ENCODE data around the gene HECW1.

HECW1 gene

GRCh38 chr7:43155636-43156035 is 43.2 kb downstream of the HECW1 start:
- no peak for ATAC-seq
- TF ChIP-seq PPARA (CRISPR knock-in tag; IDR thresholded peaks at IDR 0.05; ENCODE audit: borderline replicate concordance), result no peak
- TF ChIP-seq ESRRG (CRISPR knock-in tag; IDR thresholded peaks at IDR 0.05), result no peak
- no peak for TF ChIP-seq OSR1 (CRISPR knock-in tag; IDR thresholded peaks at IDR 0.05)
- no peak for TF ChIP-seq GLIS3 (CRISPR knock-in tag; IDR thresholded peaks at IDR 0.05)

- no peak for ATAC-seq
Measured at GRCh38 chr7:43163885-43164284, 51.4 kb downstream of the HECW1 start.

GRCh38 chr7:43164757-43165156 is 52.3 kb downstream of the HECW1 start:
- peak; percentile 85 for ATAC-seq
- TF ChIP-seq ESRRG (CRISPR knock-in tag; IDR thresholded peaks at IDR 0.05), result no peak
- no peak for TF ChIP-seq ZNF565 (CRISPR knock-in tag; conservative IDR thresholded peaks at IDR 0.05; ENCODE audit: low read depth)
- no peak for TF ChIP-seq ZFP30 (CRISPR knock-in tag; IDR thresholded peaks at IDR 0.05)
- no peak for TF ChIP-seq CSDC2 (CRISPR knock-in tag; IDR thresholded peaks at IDR 0.05)
- TF ChIP-seq TCF4 (CRISPR knock-in tag; IDR thresholded peaks at IDR 0.05; ENCODE audit: borderline replicate concordance), result no peak
- TF ChIP-seq CSRNP3 (CRISPR knock-in tag; IDR thresholded peaks at IDR 0.05), result no peak
- TF ChIP-seq GLIS3 (CRISPR knock-in tag; IDR thresholded peaks at IDR 0.05), result no peak
- TF ChIP-seq TOX (CRISPR knock-in tag; IDR thresholded peaks at IDR 0.05; ENCODE audit: borderline replicate concordance), result no peak
- no peak for TF ChIP-seq RARB (CRISPR knock-in tag; IDR thresholded peaks at IDR 0.05)
- TF ChIP-seq ZNF8 (CRISPR knock-in tag; IDR thresholded peaks at IDR 0.05), result no peak
- no peak for TF ChIP-seq BACH2 (CRISPR knock-in tag; IDR thresholded peaks at IDR 0.05; ENCODE audit: borderline replicate concordance)
- no peak for TF ChIP-seq OSR1 (CRISPR knock-in tag; IDR thresholded peaks at IDR 0.05)
- no peak for TF ChIP-seq ISL1 (CRISPR knock-in tag; IDR thresholded peaks at IDR 0.05)
- no peak for TF ChIP-seq ZC3H10 (CRISPR knock-in tag; IDR thresholded peaks at IDR 0.05)
- TF ChIP-seq TSHZ2 (CRISPR knock-in tag; IDR thresholded peaks at IDR 0.05), result no peak
- TF ChIP-seq ZNF70 (CRISPR knock-in tag; IDR thresholded peaks at IDR 0.05), result no peak
- TF ChIP-seq PATZ1 (CRISPR knock-in tag; IDR thresholded peaks at IDR 0.05; ENCODE audit: borderline replicate concordance), result no peak
- TF ChIP-seq SNAI2 (CRISPR knock-in tag; IDR thresholded peaks at IDR 0.05), result no peak

More at GRCh38 chr7:43163885-43164284, 51.4 kb downstream of the HECW1 start:
- TF ChIP-seq OSR1 (CRISPR knock-in tag; IDR thresholded peaks at IDR 0.05) (no peak), PATZ1 (CRISPR knock-in tag; IDR thresholded peaks at IDR 0.05; ENCODE audit: borderline replicate concordance) (no peak), POU6F1 (CRISPR knock-in tag; IDR thresholded peaks at IDR 0.05; ENCODE audit: borderline replicate concordance, low read depth) (no peak)

Measured in SK-N-SH treated with all-trans-retinoic acid at 6 μM for 48 hours (cell line).